HEK293T (cell line): ENCODE measurements around the gene HMGXB3.

Source experiments
- ARNT ChIP-seq: fragments of 450-650 bp; IDR thresholded peaks from 2 replicates; pipeline ENCODE4 v1.6.1; 2017; ENCODE audit warnings: mild to moderate bottlenecking
- BHLHE40 ChIP-seq: fragments of 450-650 bp; IDR thresholded peaks from 2 replicates; pipeline ENCODE4 v1.6.1; 2016; ENCODE audit warnings: mild to moderate bottlenecking, moderate library complexity, borderline replicate concordance
- CTBP1 ChIP-seq: fragments of 450-650 bp; IDR thresholded peaks from 2 replicates; pipeline ENCODE4 v1.6.1; 2016; ENCODE audit warnings: borderline replicate concordance
- ELF4 ChIP-seq: fragments of 450-650 bp; IDR thresholded peaks from 2 replicates; pipeline ENCODE4 v1.6.1; 2017; ENCODE audit warnings: antibody characterized with exemption
- FOXA1 ChIP-seq: fragments of 450-650 bp; IDR thresholded peaks from 2 replicates; pipeline ENCODE4 v1.6.1; 2016; ENCODE audit warnings: mild to moderate bottlenecking
- FOXK2 ChIP-seq: fragments of 450-650 bp; IDR thresholded peaks from 2 replicates; pipeline ENCODE4 v1.6.1; 2016; ENCODE audit warnings: mild to moderate bottlenecking
- FOXM1 ChIP-seq: fragments of 450-650 bp; IDR thresholded peaks from 2 replicates; pipeline ENCODE4 v1.6.1; 2017; ENCODE audit warnings: mild to moderate bottlenecking, borderline replicate concordance
- HDGF ChIP-seq: fragments of 450-650 bp; IDR thresholded peaks from 2 replicates; pipeline ENCODE4 v1.6.1; 2017; ENCODE audit warnings: antibody characterized with exemption, borderline replicate concordance
- L3MBTL2 ChIP-seq: fragments of 450-650 bp; conservative IDR thresholded peaks from 2 replicates; pipeline ENCODE4 v1.6.1; 2016; ENCODE audit warnings: mild to moderate bottlenecking
- LEF1 ChIP-seq: fragments of 450-650 bp; IDR thresholded peaks from 2 replicates; pipeline ENCODE4 v1.6.1; 2017; ENCODE audit warnings: mild to moderate bottlenecking, borderline replicate concordance
- NFRKB ChIP-seq: fragments of 450-650 bp; IDR thresholded peaks from 2 replicates; pipeline ENCODE4 v1.6.1; 2016; ENCODE audit warnings: mild to moderate bottlenecking, moderate library complexity
- SP1 ChIP-seq: fragments of 450-650 bp; IDR thresholded peaks from 2 replicates; pipeline ENCODE4 v1.6.1; 2017
- SUZ12 ChIP-seq: fragments of 450-650 bp; IDR thresholded peaks from 2 replicates; pipeline ENCODE4 v1.6.1; 2016; ENCODE audit warnings: mild to moderate bottlenecking
- TARDBP ChIP-seq: fragments of 450-650 bp; IDR thresholded peaks from 2 replicates; pipeline ENCODE4 v1.6.1; 2016

DNA sequence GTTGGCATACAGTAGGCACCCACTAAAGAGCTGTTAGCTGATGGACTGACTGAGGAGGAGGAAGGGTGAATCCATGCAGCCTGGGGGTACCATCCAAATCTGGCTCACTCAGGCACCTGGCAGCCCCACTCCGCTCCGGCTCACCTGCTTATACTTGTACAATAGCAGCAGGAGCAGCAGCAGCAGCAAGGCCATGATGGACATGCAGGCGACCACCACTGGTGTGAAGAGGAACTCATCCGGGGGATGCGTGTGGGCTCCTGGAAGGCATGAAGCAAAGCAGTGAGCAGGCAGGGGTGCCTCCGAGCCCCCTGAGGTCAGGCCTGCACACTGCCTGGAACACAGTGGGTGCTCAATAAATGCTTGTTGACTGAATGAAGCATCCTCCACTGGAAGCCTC is 67.5 kb downstream of the HMGXB3 start:
- TF ChIP-seq ELF4 (no peak), TARDBP (no peak), FOXK2 (no peak), ARNT (no peak), LEF1 (no peak), NFRKB (no peak), SP1 (no peak), BHLHE40 (no peak), FOXA1 (no peak), L3MBTL2 (no peak), SUZ12 (no peak), FOXM1 (no peak), CTBP1 (no peak), HDGF (no peak)
